Measurements from ENCODE around the gene SETD4. TPM values are rescaled to one million over a fixed set of nuclear protein-coding genes. Genes with fewer than 3 reads are reported as not detected.

The SETD4 gene
- total RNA-seq, 1 experiment from 2014 or later, result 22.7 TPM

DNA sequence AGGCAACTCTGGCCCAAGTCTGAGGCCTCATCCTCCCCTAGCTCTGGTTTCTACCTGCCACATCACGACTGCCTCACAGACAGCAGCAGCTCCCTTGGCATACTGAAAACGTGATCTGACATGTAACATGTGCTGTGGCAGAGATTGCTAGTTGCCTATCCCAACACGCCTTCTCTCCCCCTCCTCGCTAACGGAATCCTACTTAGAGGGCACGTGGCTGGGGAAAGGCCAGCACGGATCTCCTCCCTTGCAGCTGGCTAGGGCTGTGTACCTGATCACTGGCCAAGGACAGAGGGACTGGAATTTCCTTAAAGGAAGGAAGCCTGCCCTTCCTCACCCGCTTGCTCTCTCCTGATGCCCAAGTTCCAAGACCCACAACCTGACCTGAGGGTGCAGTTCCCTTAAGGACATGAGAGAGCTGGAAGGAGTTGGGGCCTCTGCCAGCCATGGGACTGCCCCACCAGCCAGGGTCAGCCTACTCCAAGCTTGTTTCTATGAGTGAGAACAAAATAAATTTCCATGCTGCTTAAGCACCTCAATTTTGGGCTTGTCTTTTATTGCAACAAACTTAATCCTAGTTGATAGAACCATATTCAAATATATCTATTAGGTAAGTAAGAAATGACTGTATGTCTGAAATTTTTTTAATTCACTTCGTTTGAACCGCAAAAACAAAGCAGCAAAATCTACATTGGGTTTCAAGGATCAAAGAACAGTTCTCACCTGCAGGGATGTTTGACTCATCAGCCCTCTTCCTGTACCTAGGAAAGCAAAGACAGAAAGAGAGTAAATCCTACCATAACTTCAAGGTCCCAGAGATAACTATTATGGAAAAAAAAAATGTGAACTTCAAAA is 7.2 kb downstream of the SETD4 start (continued):
- TF ChIP-seq, protein P1, sequence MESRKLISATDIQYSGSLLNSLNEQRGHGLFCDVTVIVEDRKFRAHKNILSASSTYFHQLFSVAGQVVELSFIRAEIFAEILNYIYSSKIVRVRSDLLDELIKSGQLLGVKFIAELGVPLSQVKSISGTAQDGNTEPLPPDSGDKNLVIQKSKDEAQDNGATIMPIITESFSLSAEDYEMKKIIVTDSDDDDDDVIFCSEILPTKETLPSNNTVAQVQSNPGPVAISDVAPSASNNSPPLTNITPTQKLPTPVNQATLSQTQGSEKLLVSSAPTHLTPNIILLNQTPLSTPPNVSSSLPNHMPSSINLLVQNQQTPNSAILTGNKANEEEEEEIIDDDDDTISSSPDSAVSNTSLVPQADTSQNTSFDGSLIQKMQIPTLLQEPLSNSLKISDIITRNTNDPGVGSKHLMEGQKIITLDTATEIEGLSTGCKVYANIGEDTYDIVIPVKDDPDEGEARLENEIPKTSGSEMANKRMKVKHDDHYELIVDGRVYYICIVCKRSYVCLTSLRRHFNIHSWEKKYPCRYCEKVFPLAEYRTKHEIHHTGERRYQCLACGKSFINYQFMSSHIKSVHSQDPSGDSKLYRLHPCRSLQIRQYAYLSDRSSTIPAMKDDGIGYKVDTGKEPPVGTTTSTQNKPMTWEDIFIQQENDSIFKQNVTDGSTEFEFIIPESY (IDR thresholded peaks at IDR 0.05; ENCODE audit: extremely low read depth, insufficient replicate concordance, low read length), result no peak
- TF ChIP-seq, protein P2, sequence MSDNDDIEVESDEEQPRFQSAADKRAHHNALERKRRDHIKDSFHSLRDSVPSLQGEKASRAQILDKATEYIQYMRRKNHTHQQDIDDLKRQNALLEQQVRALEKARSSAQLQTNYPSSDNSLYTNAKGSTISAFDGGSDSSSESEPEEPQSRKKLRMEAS (IDR thresholded peaks at IDR 0.05), result no peak
- no peak for TF ChIP-seq SP1 (IDR thresholded peaks at IDR 0.05; ENCODE audit: low read depth)
- TF ChIP-seq JUND (IDR thresholded peaks at IDR 0.05), result no peak
- no peak for TF ChIP-seq EZH2 (IDR thresholded peaks at IDR 0.05)
- TF ChIP-seq EZH2phosphoT487 (IDR thresholded peaks at IDR 0.05; ENCODE audit: borderline replicate concordance), result no peak
- TF ChIP-seq ZFX (IDR thresholded peaks at IDR 0.05), result no peak

DNA sequence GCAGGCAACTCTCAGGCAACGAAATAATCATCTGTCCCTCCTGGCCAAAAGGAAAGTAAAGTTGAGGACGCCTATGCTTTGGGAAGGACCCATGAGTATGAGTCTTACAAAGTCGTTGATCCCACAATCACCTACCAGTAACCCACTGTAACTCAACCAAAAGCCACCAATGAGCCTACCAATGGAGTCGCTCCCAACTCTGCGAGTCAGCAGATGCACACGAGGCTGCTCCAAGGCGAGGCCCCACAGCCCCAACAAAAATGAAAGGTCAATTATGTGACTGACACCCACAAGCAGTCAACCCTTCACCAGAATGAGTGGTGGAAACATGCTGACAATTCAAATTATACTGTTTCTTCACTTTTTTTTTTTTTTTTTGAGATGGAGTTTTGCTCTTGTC is 12.0 kb downstream of the SETD4 start:
- RAD21 ChIA-PET (ENCODE audit: low non-redundant PET in 1 of 2, low total read pairs in 2 of 2, uncharacterized antibody in 2 of 2, unreplicated experiment in 2 of 2), result no interaction called here
- H3K79me2 ChIP-seq (ENCODE audit: insufficient read depth, low read length), result no peaks in the 10 kb centered on the region
- no peaks in the 10 kb centered on the region for H3K27me3 ChIP-seq (ENCODE audit: insufficient read depth, low read length)
- H2AFZ ChIP-seq (ENCODE audit: low read depth, low read length, poor library complexity, severe bottlenecking), result no peak overlapping the region
- CTCF ChIA-PET, result no interaction called here
- BruUV-seq (replicated peaks), result no TSS peak
- no peak overlapping the region for H3K27ac ChIP-seq (ENCODE audit: low read depth, low read length)
- H4K20me1 ChIP-seq (ENCODE audit: insufficient read depth), result no peaks in the 10 kb centered on the region
- no peaks in the 10 kb centered on the region for H3K9me3 ChIP-seq (ENCODE audit: control insufficient read depth in 1 of 2, insufficient read depth in 1 of 2, low read depth in 1 of 2, low read length in 2 of 2)
- H3K4me3 ChIP-seq (replicated peaks in 1 of 2; ENCODE audit: low read depth in 1 of 2, low read length in 2 of 2), result no peak overlapping the region
- no peaks in the 10 kb centered on the region for H3K9me2 ChIP-seq (ENCODE audit: insufficient read depth)
- ATAC-seq (no peak), DNase-seq (ENCODE audit: low read depth, low spot score) (no peak)
- intact Hi-C loops (cut with micrococcal nuclease), result no loop called here
- H3K36me3 ChIP-seq (ENCODE audit: control insufficient read depth in 1 of 2, insufficient read depth in 2 of 2, low read length in 2 of 2), result peaks cover 32 to 39% of the 10 kb centered on the region in 2 experiments; a peak in 3 of 4 replicates
- POLR2A ChIA-PET, result no interaction called here
- H3K4me2 ChIP-seq (ENCODE audit: low read length), result no peak overlapping the region
- H3K4me1 ChIP-seq (ENCODE audit: control insufficient read depth in 1 of 2, insufficient read depth in 2 of 2, low read length in 2 of 2), result no peaks in the 10 kb centered on the region
- no peak overlapping the region for H3K9ac ChIP-seq (ENCODE audit: low read length)
- no peak for TF ChIP-seq EZH2phosphoT487 (IDR thresholded peaks at IDR 0.05; ENCODE audit: borderline replicate concordance)
- TF ChIP-seq ZFX (IDR thresholded peaks at IDR 0.05), result no peak
- TF ChIP-seq, protein P1 (IDR thresholded peaks at IDR 0.05; ENCODE audit: extremely low read depth, insufficient replicate concordance, low read length), result no peak
- TF ChIP-seq SIN3A (IDR thresholded peaks at IDR 0.05; ENCODE audit: low read depth), result no peak
- TF ChIP-seq EGR1 (IDR thresholded peaks at IDR 0.05; ENCODE audit: low read depth), result no peak
- no peak for TF ChIP-seq FOSL1 (IDR thresholded peaks at IDR 0.05; ENCODE audit: low read depth)
- no peak for TF ChIP-seq POLR2A (IDR thresholded peaks at IDR 0.05; ENCODE audit: borderline replicate concordance, extremely low read depth, insufficient read depth, insufficient read length)
- no peak for TF ChIP-seq YY1 (IDR thresholded peaks at IDR 0.05; ENCODE audit: extremely low read depth, insufficient replicate concordance, low read depth, low read length)
- TF ChIP-seq POLR2AphosphoS5 (IDR thresholded peaks at IDR 0.05; ENCODE audit: low read depth, low read length), result no peak
- TF ChIP-seq, protein P2 (IDR thresholded peaks at IDR 0.05), result no peak
- no peak for TF ChIP-seq ZNF274 (IDR thresholded peaks at IDR 0.05; ENCODE audit: low read depth, low read length)
- no peak for TF ChIP-seq EZH2 (IDR thresholded peaks at IDR 0.05)
- TF ChIP-seq, protein P3, sequence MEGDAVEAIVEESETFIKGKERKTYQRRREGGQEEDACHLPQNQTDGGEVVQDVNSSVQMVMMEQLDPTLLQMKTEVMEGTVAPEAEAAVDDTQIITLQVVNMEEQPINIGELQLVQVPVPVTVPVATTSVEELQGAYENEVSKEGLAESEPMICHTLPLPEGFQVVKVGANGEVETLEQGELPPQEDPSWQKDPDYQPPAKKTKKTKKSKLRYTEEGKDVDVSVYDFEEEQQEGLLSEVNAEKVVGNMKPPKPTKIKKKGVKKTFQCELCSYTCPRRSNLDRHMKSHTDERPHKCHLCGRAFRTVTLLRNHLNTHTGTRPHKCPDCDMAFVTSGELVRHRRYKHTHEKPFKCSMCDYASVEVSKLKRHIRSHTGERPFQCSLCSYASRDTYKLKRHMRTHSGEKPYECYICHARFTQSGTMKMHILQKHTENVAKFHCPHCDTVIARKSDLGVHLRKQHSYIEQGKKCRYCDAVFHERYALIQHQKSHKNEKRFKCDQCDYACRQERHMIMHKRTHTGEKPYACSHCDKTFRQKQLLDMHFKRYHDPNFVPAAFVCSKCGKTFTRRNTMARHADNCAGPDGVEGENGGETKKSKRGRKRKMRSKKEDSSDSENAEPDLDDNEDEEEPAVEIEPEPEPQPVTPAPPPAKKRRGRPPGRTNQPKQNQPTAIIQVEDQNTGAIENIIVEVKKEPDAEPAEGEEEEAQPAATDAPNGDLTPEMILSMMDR (IDR thresholded peaks at IDR 0.05 in 2 of 3, conservative IDR thresholded peaks at IDR 0.05 in 1 of 3; ENCODE audit: borderline replicate concordance in 1 of 3, insufficient read depth in 1 of 3, low read depth in 2 of 3, low read length in 2 of 3), result no peak
- no peak for TF ChIP-seq SP1 (IDR thresholded peaks at IDR 0.05; ENCODE audit: low read depth)
- TF ChIP-seq ELF1 (IDR thresholded peaks at IDR 0.05; ENCODE audit: borderline replicate concordance, low read depth), result no peak
- TF ChIP-seq SRF (IDR thresholded peaks at IDR 0.05; ENCODE audit: low read depth), result no peak
- TF ChIP-seq JUND (IDR thresholded peaks at IDR 0.05), result no peak
